Measurements from ENCODE around the gene TIGD4. TPM values are rescaled to one million over a fixed set of nuclear protein-coding genes. Genes with fewer than 3 reads are reported as not detected.

TIGD4 gene
- total and polyA plus RNA-seq, 2 of the 8 experiments (the other 6 are each of a cell fraction or from before 2014, with no cell fraction given) = 0.42 to 2.3 TPM

GRCh38 chr4:152778656-152779512 lies 646 bp downstream of the TIGD4 start (continued):
- TF ChIP-seq TEAD4 (IDR thresholded peaks at IDR 0.05; ENCODE audit: low read depth, low read length) = peak; percentile 68
